ENCODE measurements around the gene TMOD2.
A peak's percentile ranks its signal among the peaks of the same experiment; 100 is the strongest.

The TMOD2 gene

DNA sequence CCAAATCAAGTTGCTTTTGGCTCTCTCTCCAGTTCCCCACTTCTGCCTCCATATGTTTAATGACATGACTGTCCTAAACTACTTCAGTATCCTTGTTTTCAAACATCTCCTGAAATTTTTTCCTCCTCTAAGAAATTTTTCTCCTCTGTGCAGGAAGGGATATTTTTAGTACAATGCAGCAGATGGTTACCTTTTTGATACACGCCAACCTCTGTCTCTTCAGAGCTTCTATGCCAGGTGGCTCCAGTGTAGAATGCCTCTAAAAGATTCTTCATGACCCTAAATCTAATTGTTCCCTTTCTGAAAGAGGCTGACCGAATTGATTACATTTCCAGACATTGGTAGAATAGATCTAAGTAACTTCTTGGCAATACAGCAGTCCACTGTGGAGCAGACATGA lies 111.7 kb downstream of the TMOD2 start:
- no peak for DNase-seq

DNA sequence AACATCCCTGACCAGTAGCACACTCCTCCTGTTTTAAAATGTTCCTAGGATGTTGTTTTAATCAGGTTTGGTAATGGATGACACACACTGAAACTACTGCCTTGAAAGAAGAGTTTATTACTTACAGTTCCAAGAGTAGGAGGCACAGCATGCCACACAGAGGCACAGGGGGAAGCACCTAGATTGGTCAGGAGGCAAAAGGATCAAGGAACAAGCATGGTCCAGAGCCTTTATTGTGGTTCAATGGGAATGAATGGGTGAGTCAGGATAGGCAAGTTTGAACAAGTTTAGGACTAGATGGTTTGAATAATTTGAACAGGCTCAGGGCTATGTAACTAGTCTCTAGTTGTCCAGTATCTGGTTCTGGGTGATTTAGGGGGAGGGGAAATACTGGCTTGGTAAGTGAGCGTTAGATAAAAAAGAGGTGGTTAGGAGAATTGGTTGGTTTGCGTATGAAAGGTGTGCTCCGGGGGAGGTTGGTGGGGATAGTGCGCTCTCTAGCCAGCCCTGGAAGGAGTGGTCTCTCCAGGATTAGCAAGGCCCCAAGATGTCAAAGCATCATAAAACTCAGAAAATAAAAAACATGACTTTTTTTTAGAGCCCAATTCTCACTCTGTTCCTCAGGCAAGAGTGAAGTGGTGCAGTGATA lies 113.1 kb downstream of the TMOD2 start:
- DNase-seq = peak; percentile 13

DNA sequence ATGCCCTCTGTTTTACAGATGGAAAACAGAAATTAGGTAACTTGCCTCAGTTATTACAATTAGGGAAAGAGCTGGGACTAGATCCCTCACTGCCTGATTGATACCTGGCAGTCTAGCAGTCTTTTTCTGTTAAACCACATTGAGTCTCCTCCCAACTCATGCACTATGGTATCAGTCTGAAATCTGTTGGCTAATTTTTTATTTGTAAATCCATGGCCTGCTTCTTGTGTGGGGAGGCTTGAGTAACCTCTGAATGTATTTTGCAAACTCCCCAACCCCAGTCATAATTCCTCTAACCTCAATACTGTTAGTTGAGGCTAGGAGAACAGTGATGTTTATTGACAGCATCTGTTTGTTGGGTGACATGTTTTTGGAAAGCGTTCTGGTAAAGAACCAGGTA lies 113.9 kb downstream of the TMOD2 start:
- no peak for DNase-seq
